DND-41 (cell line): ENCODE results near the gene HDAC8.

Experiments
- CTCF ChIP-seq: IDR thresholded peaks from 2 replicates; pipeline ENCODE4 v1.5.1; 2012; ENCODE audit warnings: borderline replicate concordance, low read length, moderate library complexity, mild to moderate bottlenecking; ENCODE audit not compliant: poor library complexity, severe bottlenecking; ENCODE audit errors: extremely low read depth
- EZH2 ChIP-seq: IDR thresholded peaks from 3 replicates; pipeline ENCODE4 v1.6.1; 2012; ENCODE audit warnings: borderline replicate concordance, low read depth, mild to moderate bottlenecking, moderate library complexity, low read length, inconsistent platforms; ENCODE audit not compliant: severe bottlenecking

- TF ChIP-seq CTCF (no peak), EZH2 (no peak)
These were observed 32.1 kb upstream of the HDAC8 start for GRCh38 chrX:72604705-72605104.
